Ammon's horn (tissue), 1 donor: ENCODE measurements around the gene AURKAIP1.

Experiments used
- DNase-seq: peaks from one replicate; pipeline ENCODE4 v3.0.0-alpha.2; 2016; ENCODE audit warnings: low spot score

AURKAIP1 gene

GRCh38 chr1:1359664-1360468 is 15.1 kb downstream of the AURKAIP1 start:
- no peak for DNase-seq

DNA sequence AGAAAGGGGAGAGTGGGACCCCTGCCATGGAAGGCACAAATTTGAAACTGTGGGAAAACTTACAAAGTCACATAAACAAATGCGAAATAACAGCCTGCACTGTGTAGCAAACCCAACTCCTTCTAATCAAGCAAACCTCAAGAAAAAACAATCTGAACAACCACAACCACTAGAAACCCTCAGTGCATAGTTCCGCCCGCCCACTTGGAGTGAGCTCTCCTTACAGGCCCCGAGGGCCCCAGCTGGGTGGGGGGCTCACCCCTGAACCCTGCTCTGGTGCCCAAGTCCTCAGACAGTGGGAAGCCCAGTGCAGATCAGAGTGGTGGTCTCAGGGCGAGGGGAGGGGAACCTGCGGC is 15.7 kb downstream of the AURKAIP1 start:
- no peak for DNase-seq

GRCh38 chr1:1358433-1359271 is 16.4 kb downstream of the AURKAIP1 start, which contains the start of gene MXRA8:
Gene MXRA8 (minus strand): TSS chr1:1358555. CDS start chr1:1358504, 51 bp downstream.
- peak; percentile 50 for DNase-seq

DNA sequence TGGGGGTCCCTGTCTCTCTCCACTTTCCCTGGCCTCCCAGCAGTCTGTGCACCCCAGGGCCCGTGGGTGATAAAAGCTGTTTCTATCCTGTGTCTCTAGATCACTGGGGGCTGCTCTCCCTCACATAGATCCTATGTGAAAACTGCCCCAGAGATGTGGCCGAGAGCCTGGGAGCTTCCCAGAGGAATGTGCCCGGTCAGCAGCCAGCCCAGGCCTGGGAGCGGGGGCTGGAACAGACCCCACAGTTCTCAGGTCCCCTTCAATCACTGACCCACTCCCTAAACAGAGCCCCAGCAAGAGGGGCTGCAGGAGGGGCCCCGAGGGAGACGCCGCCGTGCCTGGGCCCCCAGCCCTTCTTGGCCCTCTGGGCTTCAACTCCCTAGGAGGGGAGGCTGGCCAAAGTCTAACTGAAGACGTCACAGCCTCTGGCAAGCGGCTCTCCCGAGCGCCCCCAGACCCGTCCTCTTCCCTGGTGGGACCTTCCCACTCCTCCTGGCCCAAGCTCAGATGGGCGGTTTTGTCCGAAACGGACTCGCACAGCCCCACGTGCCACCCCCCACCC is 17.1 kb downstream of the AURKAIP1 start:
- DNase-seq: no peak

GRCh38 chr1:1356796-1357401 is 18.1 kb downstream of the AURKAIP1 start:
- DNase-seq: no peak

GRCh38 chr1:1356166-1356795 is 18.7 kb downstream of the AURKAIP1 start:
- no peak for DNase-seq

GRCh38 chr1:1355416-1355815 is 19.6 kb downstream of the AURKAIP1 start:
- no peak for DNase-seq

- DNase-seq: no peak
These were observed 20.4 kb downstream of the AURKAIP1 start for GRCh38 chr1:1354271-1355247.

GRCh38 chr1:1353389-1354151 is 21.4 kb downstream of the AURKAIP1 start:
- DNase-seq: no peak

DNA sequence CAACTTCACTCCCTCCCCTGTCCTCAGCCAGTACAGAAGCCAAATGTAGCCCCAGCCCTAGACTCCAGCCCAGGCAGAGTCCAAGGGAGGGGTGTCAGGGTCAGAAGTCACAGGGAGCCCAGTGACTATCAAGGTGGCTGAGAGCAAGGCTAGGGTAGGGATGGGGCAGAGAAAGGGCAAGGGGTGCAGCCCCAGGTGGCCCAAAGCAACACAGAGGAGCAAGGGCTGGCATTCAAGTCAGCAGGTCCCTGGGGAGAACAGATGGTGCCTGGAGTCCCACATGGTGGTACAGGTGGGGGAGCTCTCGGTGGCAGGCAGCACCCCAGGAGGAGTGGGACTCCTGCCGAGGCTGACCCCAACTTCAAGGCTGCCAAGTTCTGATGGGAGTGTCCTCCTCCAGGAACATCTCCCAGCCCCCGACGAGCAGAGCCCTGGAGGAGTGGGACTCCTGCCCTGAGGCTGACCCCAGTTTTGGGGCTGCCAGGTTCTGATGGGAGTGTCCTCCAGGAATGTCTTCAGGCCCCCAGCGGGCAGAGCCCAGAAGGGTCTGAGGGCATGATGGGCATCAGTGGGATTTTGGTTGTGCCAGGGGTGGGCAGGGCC is 22.1 kb downstream of the AURKAIP1 start:
- no peak for DNase-seq

DNA sequence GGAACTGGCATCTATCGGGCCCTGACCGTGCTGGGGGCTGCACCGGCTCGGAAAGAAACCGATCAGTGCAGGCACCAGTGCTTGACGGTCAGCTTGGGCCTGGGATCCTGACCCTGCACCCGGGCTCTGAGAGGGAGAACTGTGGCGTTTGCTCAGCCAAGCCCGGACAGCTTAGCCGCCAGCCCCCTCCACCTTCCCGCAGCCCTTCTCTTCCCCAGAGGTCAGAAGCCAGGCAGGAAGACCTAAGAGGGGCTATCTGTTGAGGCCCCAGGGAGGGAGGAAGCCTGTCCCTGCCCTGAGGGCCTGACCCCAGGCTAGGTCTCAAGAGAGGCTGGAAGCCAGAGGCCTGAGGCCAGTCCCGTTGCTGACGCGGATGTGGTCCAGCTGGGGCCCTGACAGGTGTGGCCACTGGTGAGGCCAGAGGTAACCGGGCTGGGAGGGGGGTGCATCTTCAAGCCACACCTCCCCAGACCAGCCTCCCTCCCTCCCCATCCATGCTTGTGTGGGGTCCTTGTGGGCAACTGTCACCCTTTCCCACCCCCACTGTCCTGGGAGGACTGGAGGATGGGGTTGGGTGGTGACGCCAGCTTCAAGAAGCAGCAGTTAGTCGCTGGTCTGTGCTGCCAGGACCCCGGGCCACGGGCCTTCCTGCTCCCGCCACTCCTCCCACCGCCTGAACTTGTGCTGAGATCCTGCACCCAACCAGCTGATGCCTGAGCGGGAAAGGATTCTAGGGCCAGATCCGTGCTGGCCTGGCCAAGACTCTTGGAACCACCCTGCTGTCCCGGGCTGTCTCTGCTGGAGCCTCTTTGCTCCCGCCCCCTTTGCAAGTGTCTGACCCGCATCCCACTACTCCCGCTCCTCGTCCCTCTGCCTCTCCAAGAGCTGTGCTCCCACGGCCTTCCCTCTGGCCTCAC is 23.2 kb downstream of the AURKAIP1 start:
- no peak for DNase-seq

DNA sequence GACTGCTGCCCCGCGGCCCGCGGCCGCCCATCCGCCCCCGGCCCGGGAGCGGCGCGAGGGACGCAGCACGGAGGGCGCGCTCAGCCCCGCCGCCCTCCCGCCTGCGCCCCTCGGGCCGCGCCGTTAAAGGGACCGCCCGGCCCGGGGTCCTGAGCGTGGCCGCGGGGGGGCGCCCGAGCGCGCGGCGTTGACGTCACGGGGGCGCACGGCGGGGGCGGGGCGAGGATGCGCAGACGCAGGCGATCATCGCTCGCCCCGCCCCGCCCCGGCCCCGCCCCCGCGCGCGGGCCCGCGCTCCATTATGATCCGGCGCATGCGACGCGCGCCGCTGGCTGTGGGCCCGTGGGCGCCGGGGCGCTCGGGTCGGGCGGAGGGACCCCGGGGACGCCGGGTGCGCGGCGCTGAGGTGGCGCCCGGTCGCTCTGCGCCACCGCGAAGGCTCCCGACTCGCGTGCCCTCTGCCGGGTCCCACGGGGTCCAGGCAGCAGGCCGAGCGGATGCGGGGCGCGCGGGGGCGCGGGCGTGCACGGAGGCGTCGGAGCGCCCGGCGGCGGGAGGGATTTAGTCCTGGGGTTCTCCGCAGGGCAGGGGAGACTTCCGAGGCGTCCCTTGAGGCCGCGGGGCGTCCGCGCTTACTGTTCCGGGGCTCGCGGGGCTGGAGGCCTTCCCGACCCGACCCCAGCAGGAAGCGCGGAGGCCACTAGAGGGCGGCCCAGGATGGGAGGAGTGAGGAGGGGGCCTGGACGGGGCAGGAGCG is 25.6 kb downstream of the AURKAIP1 start, which contains the start of gene DVL1:
Gene DVL1, minus strand, starts transcription at position 163 of the 757 bp plus-strand sequence. CDS start 353 bp downstream, outside the sequence.
- DNase-seq: no peak

DNA sequence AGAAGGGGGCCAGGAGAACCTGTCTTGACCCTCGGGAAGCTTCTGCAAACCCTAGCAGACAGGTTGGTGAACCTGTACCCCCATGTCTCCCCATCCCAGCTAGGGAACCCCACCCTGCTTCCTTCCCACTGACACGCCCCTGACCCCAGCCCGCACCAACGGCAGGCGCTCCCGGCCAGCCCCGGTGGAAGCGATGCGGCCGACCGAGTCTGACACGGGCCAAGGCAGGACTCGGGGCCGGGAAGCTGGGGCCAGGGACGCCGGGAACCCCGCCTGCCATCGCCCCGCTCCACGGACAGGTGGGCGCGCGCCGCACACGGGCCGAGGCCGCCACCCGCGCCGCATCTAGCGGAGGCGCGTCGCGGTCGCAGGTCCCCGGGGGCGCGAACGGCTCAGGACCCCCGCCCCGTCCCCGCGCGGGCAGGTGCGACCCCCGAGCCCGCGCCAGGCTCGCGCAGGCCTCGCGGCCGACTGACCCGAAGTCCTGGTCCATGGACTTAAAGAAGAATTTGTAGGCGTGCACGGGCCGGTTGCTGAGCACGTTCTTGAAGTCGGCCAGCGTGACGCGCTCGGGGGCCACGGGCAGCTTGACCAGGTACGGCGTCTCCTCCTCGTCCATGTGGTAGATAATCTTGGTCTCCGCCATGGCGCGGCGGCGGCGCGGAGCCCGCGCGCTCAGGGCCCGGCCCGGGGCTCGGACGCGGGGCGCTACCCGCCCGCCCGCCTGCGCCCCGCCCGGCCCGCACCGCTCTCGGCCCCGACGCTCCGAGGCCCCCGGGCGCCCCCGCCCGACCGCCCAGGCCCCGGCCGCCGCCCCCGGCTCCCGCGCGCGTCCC is 26.4 kb downstream of the AURKAIP1 start:
- DNase-seq: no peak

DNA sequence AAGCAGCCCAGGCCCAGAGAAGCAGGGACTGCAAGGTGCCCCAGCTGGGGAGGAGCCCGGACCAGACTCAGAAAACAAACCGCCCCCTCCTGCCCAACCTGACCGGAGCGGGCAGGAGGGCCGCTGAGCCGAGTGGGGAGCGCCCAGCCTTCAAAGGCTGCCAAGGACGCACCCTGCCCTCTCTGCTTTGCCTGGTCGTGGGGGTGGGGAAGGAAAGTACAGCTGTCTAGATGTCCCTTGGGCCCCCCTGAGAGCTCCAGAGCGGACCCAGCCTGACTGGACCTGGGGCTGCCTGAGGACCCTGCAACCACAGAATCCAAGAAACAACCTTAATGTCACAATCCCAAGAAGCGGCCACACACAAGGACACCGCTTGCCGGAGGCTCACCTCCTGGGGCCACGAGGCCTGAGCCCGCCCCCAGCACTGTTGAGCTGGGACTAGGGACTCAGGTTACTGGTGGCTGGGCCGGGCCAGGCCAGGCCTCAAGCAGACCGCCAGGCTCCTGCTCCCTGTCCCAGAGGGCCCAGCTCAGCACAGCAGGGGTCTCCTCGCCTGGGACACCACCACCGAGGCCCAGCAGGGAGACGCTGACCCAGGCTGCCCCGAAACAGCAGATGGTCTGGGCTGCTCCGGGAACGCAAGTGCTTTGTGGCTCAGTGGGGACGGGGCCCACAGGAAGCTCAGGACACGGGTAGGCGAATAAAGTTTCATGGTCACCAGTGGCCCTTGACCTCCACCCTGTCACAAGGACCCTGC is 27.2 kb downstream of the AURKAIP1 start:
- no peak for DNase-seq

GRCh38 chr1:1347026-1347595 is 27.9 kb downstream of the AURKAIP1 start:
- DNase-seq: no peak
